ENCODE results near the gene ZBTB16.

DNA sequence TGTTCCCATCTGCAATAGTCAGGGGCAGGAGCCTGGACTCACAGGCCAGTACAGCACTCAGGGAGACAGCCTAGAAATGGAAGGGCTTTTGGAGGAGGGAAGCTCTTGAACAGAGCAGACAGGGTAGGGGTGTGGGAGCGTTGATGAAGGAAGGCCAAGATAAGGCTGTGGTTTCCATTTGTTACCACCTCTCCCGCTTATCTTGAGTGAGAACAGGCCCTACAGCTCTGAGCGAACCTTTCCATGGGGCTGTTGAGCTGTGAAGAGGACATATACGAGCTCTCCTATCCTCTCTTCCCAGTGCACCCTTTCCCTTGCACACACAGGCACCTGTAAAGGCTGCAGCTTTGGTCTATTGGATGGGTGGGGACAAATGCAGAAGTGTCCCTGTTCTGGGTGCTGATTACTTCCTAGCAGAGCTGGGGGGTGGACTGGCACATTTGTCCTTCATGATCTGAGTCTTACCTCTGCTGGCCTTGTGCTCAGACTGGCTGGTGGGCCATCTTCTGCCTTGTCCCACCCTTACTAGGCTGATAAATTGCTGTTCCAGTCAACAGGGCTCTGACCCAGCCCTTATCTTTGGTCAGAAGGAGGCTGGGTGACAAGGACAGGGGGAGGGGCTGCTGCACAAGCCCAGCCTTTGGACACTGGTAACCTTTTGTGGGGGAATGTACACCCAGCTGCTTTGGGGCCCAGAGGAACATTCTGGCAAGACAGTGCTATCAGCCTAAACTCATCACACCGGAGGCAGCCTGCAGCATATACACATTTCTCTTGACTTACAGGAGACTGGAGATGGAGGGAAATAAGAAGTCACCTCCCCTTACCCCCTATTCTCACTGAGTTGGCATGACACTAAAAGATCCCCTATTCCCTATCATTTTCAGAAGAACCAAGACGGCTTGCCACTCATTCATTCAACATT, 156.6 kb downstream of the ZBTB16 start:
- TF ChIP-seq, protein P1, sequence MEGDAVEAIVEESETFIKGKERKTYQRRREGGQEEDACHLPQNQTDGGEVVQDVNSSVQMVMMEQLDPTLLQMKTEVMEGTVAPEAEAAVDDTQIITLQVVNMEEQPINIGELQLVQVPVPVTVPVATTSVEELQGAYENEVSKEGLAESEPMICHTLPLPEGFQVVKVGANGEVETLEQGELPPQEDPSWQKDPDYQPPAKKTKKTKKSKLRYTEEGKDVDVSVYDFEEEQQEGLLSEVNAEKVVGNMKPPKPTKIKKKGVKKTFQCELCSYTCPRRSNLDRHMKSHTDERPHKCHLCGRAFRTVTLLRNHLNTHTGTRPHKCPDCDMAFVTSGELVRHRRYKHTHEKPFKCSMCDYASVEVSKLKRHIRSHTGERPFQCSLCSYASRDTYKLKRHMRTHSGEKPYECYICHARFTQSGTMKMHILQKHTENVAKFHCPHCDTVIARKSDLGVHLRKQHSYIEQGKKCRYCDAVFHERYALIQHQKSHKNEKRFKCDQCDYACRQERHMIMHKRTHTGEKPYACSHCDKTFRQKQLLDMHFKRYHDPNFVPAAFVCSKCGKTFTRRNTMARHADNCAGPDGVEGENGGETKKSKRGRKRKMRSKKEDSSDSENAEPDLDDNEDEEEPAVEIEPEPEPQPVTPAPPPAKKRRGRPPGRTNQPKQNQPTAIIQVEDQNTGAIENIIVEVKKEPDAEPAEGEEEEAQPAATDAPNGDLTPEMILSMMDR (IDR thresholded peaks at IDR 0.05) = no peak
- no peak for TF ChIP-seq EZH2phosphoT487 (IDR thresholded peaks at IDR 0.05)

Measured in neural progenitor cell (in vitro differentiated cells).